MCF 10A (cell line): ENCODE measurements around the gene MUC16. TPM values are rescaled to one million over a fixed set of nuclear protein-coding genes. Genes with fewer than 3 reads are reported as not detected.
A peak's percentile ranks its signal among the peaks of the same experiment; 100 is the strongest.
"Not testable (repeated sequence)": the region's sequence is repeated elsewhere in the genome, so short reads cannot be mapped to it uniquely, and the experiment has no call there.

ENCODE experiments used
- Bru-seq: library from RNA; stranded (reverse); fragments of 400-500 nt; gene quantifications from one replicate; lab custom pipeline; 2021; lab: Mats Ljungman, UMichigan
- BruChase-seq, 2 experiments: library from RNA; stranded (reverse); fragments of 400-500 nt; gene quantifications; one replicate each; lab custom pipeline; 2021; lab: Mats Ljungman, UMichigan
- BruUV-seq: library from RNA; stranded (reverse); fragments of 400-500 nt; replicated peaks from 2 replicates; lab custom pipeline; 2021; lab: Mats Ljungman, UMichigan
- CTCF ChIA-PET: fragments of 300-600 bp; sonication (Branson Sonifier 250); formaldehyde crosslinking; extraction: SDS; loops from one replicate; lab custom pipeline; 2021; ENCODE audit warnings: antibody characterized with exemption, inconsistent platforms; lab: Yijun Ruan, JAX
- POLR2A ChIA-PET: fragments of 300-600, 350-650 bp; sonication (Branson Sonifier 250); formaldehyde crosslinking; extraction: SDS; loops from one replicate; lab custom pipeline; 2020; ENCODE audit warnings: antibody characterized with exemption, inconsistent platforms; lab: Yijun Ruan, JAX
- DNase-seq: peaks from one replicate; pipeline ENCODE4 v3.0.0-alpha.2; 2018; ENCODE audit not compliant: unreplicated experiment
- H3K27ac Mint-ChIP-seq: one replicate; pipeline ENCODE4 v1.8.0; 2022; ENCODE audit warnings: mild to moderate bottlenecking, low read depth, mixed read lengths; ENCODE audit not compliant: unreplicated experiment
- H3K27me3 Mint-ChIP-seq: one replicate; pipeline ENCODE4 v1.8.0; 2022; ENCODE audit warnings: mixed read lengths; ENCODE audit not compliant: insufficient read depth, unreplicated experiment
- H3K36me3 Mint-ChIP-seq: one replicate; pipeline ENCODE4 v1.8.0; 2022; ENCODE audit warnings: mild to moderate bottlenecking, moderate library complexity, mixed read lengths; ENCODE audit not compliant: insufficient read depth, unreplicated experiment
- H3K4me1 Mint-ChIP-seq: one replicate; pipeline ENCODE4 v1.8.0; 2022; ENCODE audit warnings: mixed read lengths; ENCODE audit not compliant: insufficient read depth, unreplicated experiment
- H3K4me3 Mint-ChIP-seq: one replicate; pipeline ENCODE4 v1.8.0; 2022; ENCODE audit warnings: mild to moderate bottlenecking, moderate library complexity, mixed read lengths; ENCODE audit not compliant: unreplicated experiment
- H3K9me3 Mint-ChIP-seq: one replicate; pipeline ENCODE4 v1.8.0; 2022; ENCODE audit warnings: mixed read lengths; ENCODE audit not compliant: unreplicated experiment
- intact Hi-C: fragments of 100-400 bp; cut with micrococcal nuclease; formaldehyde crosslinking; loops from 2 replicates; pipeline ENCODE4 v1.14.1; 2022
- long read RNA-seq: library from polyadenylated mRNA; stranded (forward); transcript quantifications from one replicate; pipeline ENCODE4 v2.0.0, GENCODE V29; 2022
- total RNA-seq: library from RNA; stranded (reverse); gene quantifications from 2 replicates; pipeline ENCODE4 v1.2.3, GENCODE V29; 2022
- TF ChIP-seq, protein P1 (sequence below): fragments of 200-600 bp; IDR thresholded peaks from one replicate; pipeline ENCODE4 v1.8.0; 2022; ENCODE audit warnings: antibody characterized with exemption, mild to moderate bottlenecking; ENCODE audit not compliant: unreplicated experiment

The MUC16 gene
- total RNA-seq (under 0.01 and 0.05 TPM in 2 replicates), Bru-seq, nascent RNA (percentile 2 among the genes with signal in this experiment), BruChase-seq, experiment 1, labeled RNA remaining after a 6-hour chase (percentile 6 among the genes with signal in this experiment), BruChase-seq, experiment 2, labeled RNA remaining after a 2-hour chase (percentile 5 among the genes with signal in this experiment)
- long read RNA-seq, result 0 reads

DNA sequence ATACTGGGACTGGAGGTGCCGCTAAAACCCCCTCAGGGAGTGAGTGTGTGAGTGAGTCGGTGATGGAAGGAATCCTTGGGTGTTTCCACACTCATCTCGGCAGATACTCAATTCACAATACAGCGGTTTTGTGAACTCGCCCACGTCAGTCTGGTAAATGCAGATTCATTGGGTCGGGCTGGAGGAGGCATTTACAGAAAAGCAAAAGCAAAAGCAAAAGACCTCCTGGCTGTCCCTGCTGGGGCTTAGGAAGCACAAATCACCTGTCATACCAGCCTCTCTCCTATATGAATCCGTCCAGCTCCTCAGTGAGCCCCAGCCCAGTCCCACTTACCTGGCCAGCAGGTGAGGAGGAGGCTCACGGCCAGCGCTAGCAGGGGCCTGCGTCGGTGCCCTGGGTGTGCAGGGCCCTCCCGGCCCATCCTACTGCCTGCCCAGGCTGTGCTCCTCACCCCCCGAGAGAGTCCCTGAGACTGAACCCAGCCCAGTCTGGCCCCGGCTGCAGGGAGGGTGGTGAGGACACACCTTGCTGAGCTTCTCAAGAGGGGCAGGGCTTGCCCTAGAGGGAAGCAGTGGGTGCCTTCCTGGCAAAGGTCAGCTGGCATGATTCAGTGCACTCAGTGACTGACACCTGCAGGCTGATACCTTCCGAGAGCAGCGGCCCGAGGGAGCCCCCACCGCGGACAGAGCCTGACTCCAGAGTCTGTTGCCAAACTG is at the start of gene MUC16:
Gene MUC16, minus strand, starts transcription at position 475 of the 717 bp plus-strand sequence.
- Mint-ChIP-seq H3K4me3 (peak within 1 kb of the TSS; percentile 48), H3K27me3 (no peaks in the 10 kb centered on the region), H3K27ac (no peak within 1 kb of the TSS), H3K36me3 (no peaks in the 10 kb centered on the region), H3K9me3 (no peaks in the 10 kb centered on the region), H3K4me1 (peaks cover 10% of the 10 kb centered on the region)
- no TSS peak for BruUV-seq
- intact Hi-C loops, result no loop called here
- TF ChIP-seq, protein P1, sequence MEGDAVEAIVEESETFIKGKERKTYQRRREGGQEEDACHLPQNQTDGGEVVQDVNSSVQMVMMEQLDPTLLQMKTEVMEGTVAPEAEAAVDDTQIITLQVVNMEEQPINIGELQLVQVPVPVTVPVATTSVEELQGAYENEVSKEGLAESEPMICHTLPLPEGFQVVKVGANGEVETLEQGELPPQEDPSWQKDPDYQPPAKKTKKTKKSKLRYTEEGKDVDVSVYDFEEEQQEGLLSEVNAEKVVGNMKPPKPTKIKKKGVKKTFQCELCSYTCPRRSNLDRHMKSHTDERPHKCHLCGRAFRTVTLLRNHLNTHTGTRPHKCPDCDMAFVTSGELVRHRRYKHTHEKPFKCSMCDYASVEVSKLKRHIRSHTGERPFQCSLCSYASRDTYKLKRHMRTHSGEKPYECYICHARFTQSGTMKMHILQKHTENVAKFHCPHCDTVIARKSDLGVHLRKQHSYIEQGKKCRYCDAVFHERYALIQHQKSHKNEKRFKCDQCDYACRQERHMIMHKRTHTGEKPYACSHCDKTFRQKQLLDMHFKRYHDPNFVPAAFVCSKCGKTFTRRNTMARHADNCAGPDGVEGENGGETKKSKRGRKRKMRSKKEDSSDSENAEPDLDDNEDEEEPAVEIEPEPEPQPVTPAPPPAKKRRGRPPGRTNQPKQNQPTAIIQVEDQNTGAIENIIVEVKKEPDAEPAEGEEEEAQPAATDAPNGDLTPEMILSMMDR, result no peak
- CTCF ChIA-PET, result interaction anchor here (0.5 to 0.9 kb wide), 2 partner anchors 78 to 152 kb away, joined by 3 read pairs; no protein-coding TSS in a partner anchor
- DNase-seq, result peak; percentile 37
- POLR2A ChIA-PET, result interaction anchor here (0.5 to 0.9 kb wide), 2 partner anchors 30 to 601 kb away, joined by 3 read pairs; no protein-coding TSS in a partner anchor

DNA sequence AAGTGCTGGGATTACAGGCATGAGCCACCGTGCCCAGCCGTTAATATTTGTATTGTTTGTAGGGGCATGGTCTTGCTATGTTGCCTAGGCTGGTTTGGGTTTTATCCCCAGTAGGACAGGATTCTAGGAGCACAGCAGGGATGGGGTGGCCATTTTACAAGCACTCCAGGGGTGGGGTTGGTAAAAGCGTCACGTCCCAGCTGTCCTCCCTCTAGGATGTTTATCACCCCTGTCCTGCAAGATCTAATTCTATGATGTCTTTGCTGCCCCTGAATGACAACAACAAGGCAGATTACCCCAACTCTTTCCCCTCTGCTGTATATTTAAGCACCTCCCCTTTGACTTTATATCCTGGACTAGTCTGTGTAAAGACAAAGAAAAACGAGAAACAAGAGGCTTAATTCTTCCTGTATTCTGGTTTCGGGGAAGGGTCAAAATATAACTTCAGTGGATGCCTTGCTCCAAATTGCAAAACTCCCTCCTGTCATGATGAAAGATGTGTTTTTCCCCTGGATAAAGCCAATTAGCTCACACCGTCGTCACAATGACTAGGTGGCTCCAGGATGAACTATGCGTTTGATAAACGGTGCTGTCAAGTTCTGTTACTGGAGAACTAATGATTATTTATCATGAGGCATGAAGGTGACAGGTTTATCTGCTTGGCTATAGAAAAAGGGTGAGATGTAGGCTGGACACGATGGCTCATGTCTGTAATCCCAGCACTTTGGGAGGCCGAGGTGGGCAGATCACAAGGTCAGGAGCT is 48.9 kb upstream of the MUC16 start:
- CTCF ChIA-PET, result no interaction called here

DNA sequence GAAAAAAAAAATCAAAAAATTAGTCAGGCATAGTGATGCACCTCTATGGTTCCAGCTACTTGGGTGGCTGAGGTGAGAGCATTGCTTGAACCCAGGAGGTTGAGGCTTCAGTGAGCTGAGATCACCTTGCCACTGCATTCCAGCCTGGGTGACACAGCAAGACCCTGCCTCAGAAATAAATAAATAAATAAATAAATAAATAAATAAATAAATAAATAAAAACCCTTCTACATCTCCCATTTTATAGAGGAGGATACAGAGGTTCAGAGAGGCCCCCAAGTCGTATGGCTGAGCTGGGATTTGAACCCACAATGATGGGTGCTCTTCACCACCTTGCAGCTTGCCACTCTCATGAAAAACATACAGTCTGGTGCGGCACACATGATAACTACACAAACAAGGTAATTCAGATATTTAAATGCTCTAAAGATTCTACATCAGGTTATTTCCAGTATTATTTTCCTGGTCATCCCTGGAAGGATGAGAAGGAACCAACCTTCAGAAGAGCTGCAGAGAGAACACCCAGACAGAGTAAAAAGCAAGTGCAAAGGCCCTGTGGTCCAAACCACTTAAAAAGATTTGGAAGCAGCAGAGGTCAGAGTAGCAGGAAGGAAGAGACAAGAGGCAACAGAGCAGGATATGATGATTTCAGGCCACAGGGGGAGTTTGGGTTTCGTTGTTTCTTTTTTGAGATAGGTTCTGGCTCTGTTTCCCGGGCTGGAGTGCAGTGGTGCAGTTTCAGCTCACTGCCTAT is 47.5 kb upstream of the MUC16 start:
- Mint-ChIP-seq H3K27ac (no peak overlapping the region), H3K9me3 (no peaks in the 10 kb centered on the region), H3K4me3 (no peak overlapping the region), H3K4me1 (peaks cover 10% of the 10 kb centered on the region), H3K36me3 (no peaks in the 10 kb centered on the region), H3K27me3 (no peaks in the 10 kb centered on the region)
- ChIA-PET CTCF (interaction anchor here (0.7 kb wide), 1 partner anchor 755 kb away, joined by 3 read pairs; no protein-coding TSS in a partner anchor), POLR2A (interaction anchor here (0.6 kb wide), 1 partner anchor 30 kb away, joined by 3 read pairs; no protein-coding TSS in a partner anchor)
- intact Hi-C loops, result no loop called here
- no peak for DNase-seq
- no TSS peak for BruUV-seq
- TF ChIP-seq, protein P1, result no peak

More for the DNA sequence above, 48.9 kb upstream of the MUC16 start:
- peaks cover 10% of the 10 kb centered on the region for H3K4me1 Mint-ChIP-seq
- BruUV-seq, result no TSS peak
- no peaks in the 10 kb centered on the region for H3K27me3 Mint-ChIP-seq
- POLR2A ChIA-PET, result interaction anchor here (0.6 kb wide), 1 partner anchor 234 kb away, joined by 3 read pairs; no protein-coding TSS in a partner anchor
- H3K27ac Mint-ChIP-seq, result peak overlapping the region; percentile 21
- TF ChIP-seq, protein P1, result no peak
- H3K4me3 Mint-ChIP-seq, result no peak overlapping the region
- peak; percentile 48 for DNase-seq
- no peaks in the 10 kb centered on the region for H3K36me3 Mint-ChIP-seq
- intact Hi-C loops, result no loop called here
- H3K9me3 Mint-ChIP-seq, result no peaks in the 10 kb centered on the region

DNA sequence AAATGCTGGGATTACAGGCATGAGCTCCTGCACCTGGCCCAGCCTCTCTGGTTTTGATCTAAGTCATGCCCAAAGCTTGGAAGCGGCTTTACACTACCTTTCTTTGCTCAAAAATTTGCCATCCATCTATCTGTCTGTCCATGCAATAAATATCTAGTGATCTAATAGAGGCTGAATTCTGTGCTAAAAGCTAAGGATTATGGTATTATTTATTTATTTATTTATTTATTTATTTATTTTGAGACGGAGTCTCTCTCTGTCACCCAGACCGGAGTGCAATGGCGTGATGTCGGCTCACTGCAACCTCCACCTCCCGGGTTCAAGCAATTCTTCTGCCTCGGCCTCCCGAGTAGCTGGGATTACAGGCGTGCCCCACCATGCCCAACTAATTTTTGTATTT is 45.9 kb upstream of the MUC16 start:
- H3K27ac Mint-ChIP-seq, DNase-seq, BruUV-seq, intact Hi-C loops, H3K9me3 Mint-ChIP-seq, H3K36me3 Mint-ChIP-seq, H3K4me3 Mint-ChIP-seq, H3K27me3 Mint-ChIP-seq, H3K4me1 Mint-ChIP-seq: not testable (repeated sequence)
- CTCF ChIA-PET, result interaction anchor here (0.6 to 0.7 kb wide), 6 partner anchors 11 to 210 kb away, joined by 3 to 4 read pairs (median 3); no protein-coding TSS in a partner anchor
- POLR2A ChIA-PET, result interaction anchor here (0.7 to 1.4 kb wide), 3 partner anchors 14 to 530 kb away, joined by 3 read pairs; no protein-coding TSS in a partner anchor
